ENCODE results near the gene ZSCAN16.

DNA sequence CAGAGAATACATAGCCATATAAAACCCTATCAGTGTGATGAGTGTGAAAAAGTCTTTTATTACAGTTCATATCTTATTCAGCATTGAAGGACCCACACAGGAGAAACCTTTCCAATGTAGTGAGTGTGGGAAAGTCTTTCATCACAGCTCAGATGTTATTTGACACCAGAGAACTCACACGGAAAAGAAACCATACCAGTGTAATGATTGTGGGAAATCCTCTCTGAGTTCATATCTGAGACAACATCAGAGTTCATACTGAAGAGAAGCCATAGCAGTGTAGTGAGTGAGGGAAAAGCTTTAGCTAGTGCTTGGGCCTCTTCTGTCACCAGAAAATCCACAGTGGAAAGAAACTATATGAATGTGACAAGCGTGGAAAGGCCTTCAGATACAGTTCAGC lies 8.6 kb upstream of the ZSCAN16 start:
- no peak for TF ChIP-seq ZFX (IDR thresholded peaks at IDR 0.05)
- TF ChIP-seq, protein P1, sequence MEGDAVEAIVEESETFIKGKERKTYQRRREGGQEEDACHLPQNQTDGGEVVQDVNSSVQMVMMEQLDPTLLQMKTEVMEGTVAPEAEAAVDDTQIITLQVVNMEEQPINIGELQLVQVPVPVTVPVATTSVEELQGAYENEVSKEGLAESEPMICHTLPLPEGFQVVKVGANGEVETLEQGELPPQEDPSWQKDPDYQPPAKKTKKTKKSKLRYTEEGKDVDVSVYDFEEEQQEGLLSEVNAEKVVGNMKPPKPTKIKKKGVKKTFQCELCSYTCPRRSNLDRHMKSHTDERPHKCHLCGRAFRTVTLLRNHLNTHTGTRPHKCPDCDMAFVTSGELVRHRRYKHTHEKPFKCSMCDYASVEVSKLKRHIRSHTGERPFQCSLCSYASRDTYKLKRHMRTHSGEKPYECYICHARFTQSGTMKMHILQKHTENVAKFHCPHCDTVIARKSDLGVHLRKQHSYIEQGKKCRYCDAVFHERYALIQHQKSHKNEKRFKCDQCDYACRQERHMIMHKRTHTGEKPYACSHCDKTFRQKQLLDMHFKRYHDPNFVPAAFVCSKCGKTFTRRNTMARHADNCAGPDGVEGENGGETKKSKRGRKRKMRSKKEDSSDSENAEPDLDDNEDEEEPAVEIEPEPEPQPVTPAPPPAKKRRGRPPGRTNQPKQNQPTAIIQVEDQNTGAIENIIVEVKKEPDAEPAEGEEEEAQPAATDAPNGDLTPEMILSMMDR (conservative IDR thresholded peaks at IDR 0.05), result no peak
